GM18867 (cell line): ENCODE data around the gene ZDHHC14.
"Not testable (repeated sequence)": the region's sequence is repeated elsewhere in the genome, so short reads cannot be mapped to it uniquely, and the experiment has no call there.

Experiments
- ATAC-seq: cut with Tn5 transposase; IDR thresholded peaks from one replicate; pipeline ENCODE4 v1.9.1; 2021; ENCODE audit warnings: mild to moderate bottlenecking, moderate library complexity; ENCODE audit not compliant: unreplicated experiment

ZDHHC14 gene

DNA sequence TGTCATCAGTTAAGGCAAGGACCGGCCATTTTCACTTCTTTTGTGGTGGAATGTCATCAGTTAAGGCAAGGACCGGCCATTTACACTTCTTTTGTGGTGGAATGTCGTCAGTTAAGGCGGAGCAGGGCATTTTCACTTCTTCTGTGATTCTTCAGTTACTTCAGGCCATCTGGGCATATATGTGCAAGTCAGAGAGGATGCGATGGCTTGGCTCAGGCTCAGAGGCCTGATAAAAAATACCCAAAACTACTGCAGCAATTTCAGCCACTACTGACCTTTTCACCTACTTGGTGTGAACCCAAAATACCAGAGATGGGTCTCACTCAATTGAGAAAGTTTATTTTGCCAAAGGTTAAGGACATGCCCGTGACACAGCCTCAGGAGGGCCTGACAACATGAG, 325.4 kb downstream of the ZDHHC14 start:
- ATAC-seq = not testable (repeated sequence)

DNA sequence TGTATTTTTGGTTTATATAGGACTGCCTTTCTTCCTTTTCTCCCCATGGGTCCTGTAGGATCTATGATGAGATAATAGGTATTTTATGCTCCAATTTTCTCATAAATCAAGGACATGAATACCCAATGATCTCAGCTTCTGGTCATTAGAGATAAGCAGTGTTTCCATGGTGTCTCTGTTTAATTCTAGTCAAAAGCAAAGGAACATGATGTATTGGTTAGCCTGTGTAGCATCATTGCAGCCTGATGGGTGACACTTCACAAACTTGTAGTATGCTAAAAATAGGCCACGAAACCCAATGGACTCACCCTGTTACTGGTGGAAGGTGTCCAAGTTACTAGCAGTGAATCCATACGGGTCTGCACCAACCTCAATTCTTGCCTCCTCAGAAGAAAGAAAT, 325.9 kb downstream of the ZDHHC14 start:
- no peak for ATAC-seq

DNA sequence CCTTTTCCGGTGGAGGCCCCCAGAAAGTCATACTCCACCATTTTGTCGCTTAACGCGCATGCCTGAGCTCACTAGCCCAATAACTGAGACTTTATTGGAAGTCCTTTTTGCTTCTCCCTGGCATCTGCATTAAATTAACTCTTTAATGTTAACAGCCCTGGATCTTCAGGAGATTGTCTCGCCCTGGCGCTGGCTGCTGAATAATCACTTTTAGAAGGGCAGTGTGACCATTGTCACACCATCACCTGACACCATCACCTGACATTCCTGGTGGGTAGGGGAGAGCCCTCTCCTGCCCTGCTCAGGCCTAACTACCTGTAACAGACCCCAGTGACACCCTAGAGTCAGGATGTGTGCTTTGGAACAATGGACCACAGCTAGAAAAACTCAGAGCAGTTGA, 326.6 kb downstream of the ZDHHC14 start:
- no peak for ATAC-seq

DNA sequence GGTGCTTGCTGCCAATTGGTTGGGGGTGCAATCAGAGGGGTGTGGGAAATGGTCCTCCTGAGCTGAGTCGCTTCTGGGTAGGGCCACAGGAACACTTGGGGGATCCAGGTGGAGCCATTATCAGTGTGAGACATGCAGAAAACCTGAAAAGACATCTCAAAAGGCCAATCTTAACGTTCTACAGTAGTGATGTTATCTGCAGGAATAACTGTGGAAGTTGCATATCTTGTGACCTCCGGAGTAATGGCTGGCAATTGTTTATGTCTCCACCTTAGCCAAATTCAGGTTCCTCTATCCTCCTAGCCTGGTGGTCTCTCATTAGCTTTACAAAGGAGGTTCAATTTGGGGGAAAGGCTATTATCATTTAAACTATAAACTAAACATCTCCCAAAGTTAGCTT, 327.2 kb downstream of the ZDHHC14 start:
- ATAC-seq = no peak

DNA sequence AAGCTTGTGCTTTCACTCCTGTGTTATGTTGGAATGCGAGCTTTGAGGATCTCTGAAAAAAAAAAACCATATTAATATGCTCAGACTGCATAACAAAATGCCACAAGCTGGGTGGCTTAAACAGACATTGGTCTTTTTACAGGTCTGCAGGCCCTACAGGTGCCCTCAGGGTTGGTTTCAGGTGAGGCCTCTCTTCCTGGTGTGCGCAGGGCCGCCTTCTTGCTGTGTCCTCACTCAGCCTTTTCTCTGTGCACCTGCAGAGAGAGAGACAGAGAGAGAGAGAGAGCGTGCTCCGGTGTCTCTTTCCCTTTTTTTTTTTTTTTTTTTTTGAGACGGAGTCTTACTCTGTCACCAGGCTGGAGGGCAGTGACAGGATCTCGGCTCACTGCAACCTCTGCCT, 327.9 kb downstream of the ZDHHC14 start:
- ATAC-seq = no peak

DNA sequence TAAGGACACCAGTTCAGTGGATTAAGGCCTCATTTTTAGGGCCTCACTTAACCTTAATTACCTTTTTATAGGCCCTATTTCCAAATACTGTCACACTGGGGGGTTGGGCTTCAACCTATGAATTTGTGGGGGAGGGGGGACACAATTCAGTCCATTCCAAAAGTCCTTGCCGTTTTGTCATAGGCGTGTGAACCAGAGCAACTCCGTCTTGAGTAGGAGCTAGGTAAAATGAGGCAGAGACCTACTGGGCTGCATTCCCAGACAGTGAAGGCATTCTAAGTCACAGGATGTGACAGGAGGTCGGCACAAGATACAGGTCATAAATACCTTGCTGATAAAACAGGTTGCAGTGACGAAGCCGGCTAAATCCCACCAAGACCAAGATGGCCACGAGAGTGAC, 328.6 kb downstream of the ZDHHC14 start:
- ATAC-seq = no peak

DNA sequence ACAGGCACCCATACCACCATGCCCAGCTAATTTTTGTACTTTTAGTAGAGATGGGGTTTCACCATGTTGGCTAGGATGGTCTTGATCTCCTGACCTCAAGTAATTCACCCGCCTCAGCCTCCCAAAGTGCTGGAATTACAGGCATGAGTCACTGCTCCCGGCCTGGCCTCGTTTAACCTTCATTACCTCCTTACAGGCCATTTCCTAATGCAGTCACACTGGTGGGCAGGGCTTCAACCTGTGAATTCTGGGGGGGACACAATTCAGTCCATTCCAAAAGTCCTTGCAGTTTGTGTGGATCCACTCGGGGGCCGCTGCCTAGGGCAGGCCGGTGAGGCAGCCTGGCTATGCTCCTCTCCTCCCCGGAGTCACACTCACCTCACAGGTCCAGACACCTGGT, 329.6 kb downstream of the ZDHHC14 start:
- no peak for ATAC-seq

DNA sequence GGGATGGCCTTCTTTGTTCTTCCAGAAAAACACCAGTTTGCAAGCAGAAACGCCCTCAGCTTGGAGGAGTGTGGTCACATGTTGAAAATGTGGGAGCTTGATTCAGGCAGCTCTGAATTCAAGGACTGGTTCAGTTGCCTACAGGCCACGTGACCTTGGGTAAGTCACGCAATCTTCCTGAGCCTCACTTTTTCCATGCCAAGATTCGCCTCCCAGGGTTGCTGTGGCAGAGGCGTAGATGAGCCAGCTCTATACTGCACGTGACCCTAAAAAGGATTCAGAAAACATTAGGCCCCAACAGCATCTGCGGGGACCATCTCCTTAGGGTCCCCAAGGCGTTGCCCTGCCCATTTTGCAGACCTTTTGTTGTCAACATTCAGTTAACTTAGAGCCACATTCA, 330.1 kb downstream of the ZDHHC14 start:
- no peak for ATAC-seq

DNA sequence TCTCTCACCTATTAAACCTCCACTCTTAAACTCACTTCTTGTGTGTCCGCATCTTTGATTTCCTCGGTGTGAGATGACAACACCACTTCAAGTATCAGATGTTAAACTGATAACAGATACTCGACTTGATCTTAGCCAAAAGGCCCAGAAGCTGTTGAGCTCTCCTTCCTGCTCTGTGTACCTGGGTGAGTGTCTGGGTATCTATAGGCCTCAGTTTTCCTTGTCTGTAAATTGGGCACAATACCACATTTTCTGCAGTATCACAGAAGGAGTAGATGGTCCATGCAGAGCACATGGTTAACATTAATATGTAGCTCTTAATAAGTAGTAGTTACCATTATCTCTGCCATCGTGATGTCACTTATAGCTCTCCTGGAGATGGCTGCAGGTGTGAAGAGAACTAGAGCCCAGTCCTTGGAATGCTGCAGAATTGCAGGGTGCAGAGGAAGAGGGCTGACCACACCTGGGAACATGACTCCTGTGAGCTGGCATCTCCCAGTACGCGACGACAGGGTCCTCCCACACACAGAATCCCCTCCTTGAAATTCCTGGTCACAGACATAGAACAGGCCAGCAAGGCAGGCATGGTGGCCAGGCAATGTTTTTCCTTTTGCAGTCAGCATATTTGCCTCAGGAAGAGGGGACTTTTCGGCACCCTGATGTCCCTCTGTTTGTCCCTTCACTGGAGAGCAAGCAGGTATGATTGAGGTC, 331.8 kb downstream of the ZDHHC14 start:
- no peak for ATAC-seq

DNA sequence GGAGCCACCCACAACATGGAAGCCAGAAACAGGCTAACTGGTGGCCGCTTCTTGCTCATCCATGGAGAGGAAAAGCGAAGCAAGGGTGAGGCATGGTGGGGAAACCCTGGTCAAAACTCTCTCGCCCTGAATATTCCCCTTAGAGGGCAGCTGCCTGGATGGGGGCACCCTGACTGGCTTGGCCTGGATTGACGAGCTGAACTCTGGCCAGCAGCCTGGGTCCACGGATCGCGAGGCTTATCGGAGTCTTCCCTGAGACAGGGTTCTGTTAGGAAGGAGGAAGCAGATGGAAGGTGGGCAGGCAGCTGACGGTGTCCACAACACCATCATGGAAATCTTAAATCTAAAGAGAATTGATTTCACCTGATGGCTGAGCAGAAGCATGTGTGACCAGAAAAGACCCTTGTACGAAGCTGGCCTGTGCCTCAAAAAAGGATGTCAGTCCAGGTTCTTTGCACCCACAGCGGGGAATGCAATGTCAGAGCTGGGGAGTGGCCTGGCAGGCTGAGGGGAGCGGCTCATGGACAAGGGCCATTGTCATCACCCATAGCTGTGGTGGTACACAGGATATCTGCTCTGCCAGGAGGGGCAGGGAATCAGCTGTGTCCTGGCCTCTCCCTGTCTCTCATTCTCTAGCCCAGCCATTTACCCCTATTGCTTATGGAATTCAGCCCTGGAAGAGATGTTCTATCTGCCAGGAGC, 332.6 kb downstream of the ZDHHC14 start:
- ATAC-seq = no peak

DNA sequence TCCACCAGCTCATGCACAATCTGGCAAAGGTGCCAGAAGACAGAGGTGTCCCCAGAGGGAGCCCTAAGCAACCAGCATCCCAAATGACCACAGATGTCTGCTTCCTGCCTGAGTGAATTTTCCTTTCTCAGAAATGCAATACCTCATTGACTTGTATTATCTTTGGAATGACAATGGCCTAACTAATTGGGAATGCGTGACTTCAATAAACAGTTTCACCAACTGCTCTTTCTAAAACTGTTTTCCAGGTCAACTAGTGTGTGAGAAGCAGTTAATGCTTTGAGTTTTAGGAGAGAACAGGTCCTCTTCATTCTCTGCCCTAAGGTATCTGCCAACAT, 333.1 kb downstream of the ZDHHC14 start:
- ATAC-seq = no peak

DNA sequence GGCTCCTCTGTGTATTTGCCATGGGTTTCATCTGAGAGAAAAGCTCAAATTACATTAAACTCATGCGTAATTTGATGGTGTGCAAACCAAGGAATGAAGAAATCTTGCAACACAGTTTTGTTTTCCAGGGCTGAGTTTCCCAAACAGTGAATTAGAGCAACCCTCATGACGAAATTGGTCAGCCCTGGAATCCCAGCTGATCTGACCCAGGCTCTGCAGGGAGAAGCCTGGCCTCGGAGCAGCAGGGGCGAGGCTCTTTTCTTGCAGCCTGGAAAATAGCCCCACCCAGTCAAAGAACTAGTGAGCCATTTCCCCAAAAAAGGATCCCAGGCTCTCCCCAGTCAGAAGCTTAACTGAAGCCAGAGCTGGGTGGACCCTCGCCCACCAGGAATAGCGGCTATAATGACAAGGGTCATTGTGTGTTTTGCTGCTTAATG, 334.8 kb downstream of the ZDHHC14 start:
- no peak for ATAC-seq

DNA sequence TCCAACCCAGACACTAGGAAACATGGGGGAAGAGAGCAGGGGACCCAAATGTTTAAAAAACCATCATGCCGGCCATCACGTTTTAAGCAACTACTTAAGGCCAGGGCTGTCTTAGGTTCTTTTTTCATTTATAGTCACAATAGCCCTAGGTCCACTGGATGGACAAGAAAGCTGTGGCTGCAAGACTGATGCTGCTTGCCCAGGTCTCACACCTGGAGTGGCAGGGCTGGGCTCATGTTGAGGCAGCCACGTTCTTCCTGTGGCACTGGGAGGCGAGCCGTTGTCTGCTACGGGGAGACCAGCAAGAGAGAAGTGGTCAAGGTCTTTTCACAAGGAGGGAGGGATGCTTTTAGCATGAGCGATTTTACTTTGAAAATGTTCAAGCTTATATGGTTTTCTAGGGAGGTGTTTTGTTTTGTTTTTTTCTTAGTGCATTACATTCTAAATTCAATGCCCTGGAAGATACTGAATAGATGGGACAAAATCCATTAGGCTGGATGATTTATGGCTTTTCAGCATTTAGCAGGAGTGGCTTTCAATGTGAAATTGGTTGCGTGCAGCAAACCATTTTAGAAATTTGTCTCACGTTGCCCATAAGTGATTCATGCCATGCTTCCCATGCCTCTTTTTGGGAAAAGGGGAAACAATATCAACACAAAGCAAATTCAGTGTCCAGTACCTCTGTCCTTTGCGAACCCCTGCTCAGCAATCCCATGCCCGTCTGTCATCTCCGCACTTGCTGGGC, 335.4 kb downstream of the ZDHHC14 start:
- ATAC-seq = no peak

DNA sequence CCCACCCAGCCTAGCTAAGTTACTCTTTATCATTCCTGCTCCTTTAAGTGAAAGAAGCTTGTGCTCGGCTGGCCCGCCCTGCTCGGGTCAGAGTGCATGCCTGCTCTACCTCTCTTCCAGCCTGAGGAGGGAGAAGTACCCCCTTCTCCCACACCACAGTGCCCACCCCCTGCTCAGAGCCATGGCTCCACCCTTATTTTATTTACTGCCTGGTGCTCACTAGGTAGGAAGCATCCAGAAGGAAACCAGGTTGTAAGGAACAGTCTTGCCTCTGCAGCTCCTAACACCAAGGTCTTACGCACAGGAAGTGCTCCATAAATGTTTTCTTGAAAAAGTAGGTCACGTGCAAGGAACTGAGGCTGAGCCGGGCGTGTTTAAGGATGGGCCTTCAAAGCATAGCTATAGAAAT, 336.4 kb downstream of the ZDHHC14 start:
- ATAC-seq = no peak

DNA sequence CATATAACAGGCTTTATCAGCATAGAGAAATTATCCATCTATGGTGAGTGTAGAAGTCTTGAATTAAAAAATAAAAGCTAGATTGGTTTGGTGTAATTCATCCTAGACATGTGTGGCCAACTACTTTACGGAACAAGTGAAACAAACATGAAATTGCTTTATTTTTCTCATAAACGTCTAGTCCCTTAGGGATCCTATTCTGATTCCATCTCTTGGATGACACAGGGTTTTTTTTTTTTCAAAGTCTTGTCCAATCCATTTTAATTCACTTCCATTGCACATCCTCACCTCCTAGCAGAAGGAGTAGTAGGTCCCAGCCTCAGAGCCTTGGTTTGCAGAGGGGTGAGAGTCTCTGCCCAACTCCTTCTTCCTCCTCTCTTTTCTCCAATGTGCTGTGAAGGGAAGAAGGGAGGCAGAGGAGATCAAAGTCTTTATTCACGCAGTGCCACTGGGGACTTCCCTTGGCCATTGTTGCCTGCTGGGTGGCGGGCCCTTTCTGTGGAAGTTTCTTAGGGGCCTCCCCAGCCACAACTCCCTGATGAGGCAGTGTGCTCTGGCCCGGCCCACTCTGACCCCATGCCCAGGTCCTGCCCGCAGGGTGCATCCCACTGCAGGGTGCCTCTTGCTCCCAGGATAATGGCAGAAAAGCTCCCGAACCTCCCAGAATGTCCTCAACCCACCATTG, 337.7 kb downstream of the ZDHHC14 start:
- ATAC-seq = no peak

DNA sequence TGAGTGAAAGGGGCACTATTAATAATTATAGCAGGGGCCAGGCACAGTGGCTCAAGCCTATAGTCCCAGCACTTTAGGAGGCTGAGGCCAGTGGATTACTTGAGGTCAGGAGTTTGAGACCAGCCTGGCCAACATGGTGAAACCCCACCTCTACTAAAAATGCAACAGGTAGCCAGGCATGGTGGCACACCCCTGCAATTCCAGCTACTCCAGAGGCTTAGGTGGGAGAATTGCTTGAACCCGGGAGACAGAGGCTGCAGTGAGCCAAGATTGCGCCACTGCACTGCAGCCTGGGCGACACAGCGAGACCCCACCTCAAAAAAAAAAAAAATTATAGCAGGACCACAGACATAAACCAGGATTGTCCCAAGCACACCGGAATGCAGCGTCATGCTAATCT, 340.0 kb downstream of the ZDHHC14 start:
- ATAC-seq = not testable (repeated sequence)

DNA sequence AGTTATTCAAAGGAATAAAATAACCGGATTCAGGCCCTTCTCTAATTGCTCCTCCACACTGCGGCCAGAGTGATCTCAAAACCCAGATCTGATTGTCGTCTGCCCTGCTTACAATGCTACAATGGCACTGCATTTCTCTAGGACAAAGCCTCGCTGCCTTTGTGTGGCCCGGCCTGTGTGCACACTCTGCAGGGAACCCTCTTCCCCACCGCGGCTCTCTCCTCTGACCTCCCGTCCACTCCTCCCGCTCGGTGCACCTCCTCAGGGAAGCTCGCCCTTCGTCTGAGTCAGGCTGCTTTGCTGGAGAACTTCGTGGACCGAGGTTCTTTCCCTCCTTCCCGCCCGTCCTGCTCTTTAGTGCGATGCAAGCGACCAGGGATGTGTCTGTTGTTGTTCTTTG, 340.4 kb downstream of the ZDHHC14 start:
- no peak for ATAC-seq

DNA sequence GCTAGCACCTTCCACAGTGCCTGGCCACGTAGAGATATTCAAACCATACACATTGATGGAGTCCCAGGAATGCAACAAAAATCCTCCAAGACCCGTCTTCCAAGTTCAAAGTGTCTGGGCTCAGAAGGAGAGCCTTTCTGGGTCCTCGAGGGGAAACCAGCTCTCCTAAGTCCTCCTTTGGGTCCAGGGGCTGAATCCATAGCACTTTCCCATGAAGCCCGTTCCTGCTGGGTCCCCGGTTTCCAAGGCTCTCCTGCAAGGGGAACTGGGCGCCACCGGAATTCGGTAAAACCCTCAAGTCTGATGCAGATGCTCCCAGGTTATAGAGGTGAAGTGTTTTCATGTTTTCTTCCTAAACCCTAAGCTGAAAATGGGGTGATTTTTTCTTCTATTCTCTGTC, 340.8 kb downstream of the ZDHHC14 start:
- no peak for ATAC-seq

DNA sequence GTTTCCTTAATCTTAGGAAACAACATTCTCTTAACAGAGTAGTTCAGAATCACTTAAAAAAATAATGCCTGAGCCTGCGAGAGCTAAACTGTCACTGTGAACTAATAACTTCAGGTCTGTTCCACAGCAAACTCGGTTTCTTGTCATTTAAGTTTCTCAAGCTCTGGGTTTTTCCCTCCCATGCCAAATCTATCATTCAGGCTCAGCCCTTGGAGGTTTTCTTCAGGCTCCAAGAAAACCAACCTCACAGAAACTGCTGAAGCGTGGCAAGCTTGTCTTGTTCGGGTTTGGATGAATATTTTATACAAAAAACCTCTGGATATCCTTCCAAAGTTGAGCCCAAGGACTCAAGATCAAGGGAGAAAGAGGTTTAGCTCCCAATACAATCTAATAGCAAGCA, 342.4 kb downstream of the ZDHHC14 start:
- ATAC-seq = no peak

DNA sequence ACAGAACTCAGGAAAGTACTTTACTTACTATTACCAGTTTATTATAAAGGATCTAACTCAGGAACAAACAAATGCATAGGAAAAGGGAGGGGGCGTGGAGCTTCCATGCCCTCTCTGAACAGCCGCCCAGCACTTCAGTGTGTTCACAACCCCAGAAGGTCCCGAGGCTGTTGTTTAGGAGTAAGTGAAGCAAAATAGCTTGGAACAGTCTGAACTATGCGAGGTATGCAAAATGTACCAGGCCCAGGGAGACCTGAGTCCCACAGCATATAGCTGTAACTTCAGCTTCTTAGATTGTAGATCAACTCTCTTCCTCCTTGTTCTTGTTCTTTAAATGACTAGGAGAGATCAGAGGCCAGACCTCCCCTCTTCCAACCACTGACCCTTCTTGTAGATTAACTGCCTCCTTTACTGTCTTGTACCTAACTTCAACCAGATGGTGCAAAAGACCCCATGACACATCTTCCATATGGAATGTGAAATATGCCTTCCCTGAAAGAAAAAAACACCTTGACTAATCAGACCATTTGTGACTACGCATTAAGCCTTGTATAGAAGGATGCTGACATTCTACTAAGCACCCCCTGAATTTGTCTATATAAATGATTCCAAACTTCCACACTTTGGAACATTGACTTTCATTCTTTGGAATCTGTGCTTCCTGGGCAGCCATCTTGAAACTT, 343.3 kb downstream of the ZDHHC14 start:
- no peak for ATAC-seq
